ENCODE measurements around the gene RPL3.

RPL3 gene

GRCh38 chr22:39297490-39298240, 21.8 kb downstream of the RPL3 start:
- no peak for DNase-seq

GRCh38 chr22:39296981-39297489, 22.4 kb downstream of the RPL3 start:
- no peak for DNase-seq

- no peak for DNase-seq
These were observed 22.9 kb downstream of the RPL3 start for GRCh38 chr22:39296535-39296934.

- DNase-seq = no peak
These were observed 24.6 kb downstream of the RPL3 start for GRCh38 chr22:39294571-39295468.

GRCh38 chr22:39293766-39294368, 25.6 kb downstream of the RPL3 start:
- no peak for DNase-seq

- no peak for DNase-seq
These were observed 26.8 kb downstream of the RPL3 start for GRCh38 chr22:39292561-39293074.

- no peak for DNase-seq
These were observed 27.4 kb downstream of the RPL3 start for GRCh38 chr22:39292031-39292462.

- DNase-seq = no peak
These were observed 27.9 kb downstream of the RPL3 start for GRCh38 chr22:39291523-39291922.

- DNase-seq = no peak
These were observed 28.7 kb downstream of the RPL3 start for GRCh38 chr22:39290724-39291161.

GRCh38 chr22:39289975-39290720, 29.3 kb downstream of the RPL3 start:
- no peak for DNase-seq

GRCh38 chr22:39289533-39289932, 29.9 kb downstream of the RPL3 start:
- no peak for DNase-seq

GRCh38 chr22:39288135-39288898, 31.1 kb downstream of the RPL3 start:
- DNase-seq = no peak

- DNase-seq = no peak
These were observed 32.2 kb downstream of the RPL3 start for GRCh38 chr22:39287076-39287725.

GRCh38 chr22:39284983-39285382, 34.4 kb downstream of the RPL3 start:
- DNase-seq = no peak

- no peak for DNase-seq
These were observed 35.1 kb downstream of the RPL3 start for GRCh38 chr22:39284142-39284980.

GRCh38 chr22:39283322-39284141, 35.9 kb downstream of the RPL3 start:
- DNase-seq = no peak

- DNase-seq = no peak
These were observed 36.6 kb downstream of the RPL3 start for GRCh38 chr22:39282645-39283321.

GRCh38 chr22:39281126-39281525, 38.3 kb downstream of the RPL3 start:
- no peak for DNase-seq
